Mammary epithelial cell (primary cell): Measurements from ENCODE around the gene STX8.

ENCODE experiments used
- EZH2 ChIP-seq: IDR thresholded peaks from 2 replicates; pipeline ENCODE4 v1.6.1; 2012; ENCODE audit warnings: low read length, inconsistent platforms, borderline replicate concordance
- TF ChIP-seq, protein P1 (sequence below), 2 donors: IDR thresholded peaks in 1 of 2; conservative IDR thresholded peaks in 1 of 2; 2 replicates each; pipeline ENCODE4 v1.5.1; 2011 to 2012; ENCODE audit warnings: inconsistent platforms in 2 of 2, low read length in 2 of 2, mild to moderate bottlenecking in 2 of 2, control low read depth in 1 of 2, low read depth in 1 of 2; ENCODE audit not compliant: insufficient read depth in 1 of 2; ENCODE audit errors: extremely low read depth in 1 of 2

DNA sequence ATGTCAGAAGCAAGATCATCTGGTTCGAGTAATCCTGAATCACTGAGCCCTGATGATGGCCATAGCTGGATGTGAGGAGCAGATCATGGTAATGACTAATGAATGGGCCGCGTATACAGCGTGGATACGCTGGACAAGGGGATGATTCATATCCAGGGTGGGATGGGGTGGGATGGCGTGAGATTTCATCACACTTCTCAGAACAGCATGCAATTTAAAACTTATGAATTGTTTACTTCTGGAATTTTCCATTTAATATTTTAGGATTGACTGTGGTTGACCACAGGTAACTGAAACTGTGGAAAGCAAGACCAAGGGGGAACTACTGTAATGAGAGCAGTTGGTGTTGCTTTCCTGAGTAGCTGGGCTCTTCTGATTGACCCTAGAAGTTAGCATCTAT, 225.5 kb downstream of the STX8 start:
- TF ChIP-seq, protein P1, sequence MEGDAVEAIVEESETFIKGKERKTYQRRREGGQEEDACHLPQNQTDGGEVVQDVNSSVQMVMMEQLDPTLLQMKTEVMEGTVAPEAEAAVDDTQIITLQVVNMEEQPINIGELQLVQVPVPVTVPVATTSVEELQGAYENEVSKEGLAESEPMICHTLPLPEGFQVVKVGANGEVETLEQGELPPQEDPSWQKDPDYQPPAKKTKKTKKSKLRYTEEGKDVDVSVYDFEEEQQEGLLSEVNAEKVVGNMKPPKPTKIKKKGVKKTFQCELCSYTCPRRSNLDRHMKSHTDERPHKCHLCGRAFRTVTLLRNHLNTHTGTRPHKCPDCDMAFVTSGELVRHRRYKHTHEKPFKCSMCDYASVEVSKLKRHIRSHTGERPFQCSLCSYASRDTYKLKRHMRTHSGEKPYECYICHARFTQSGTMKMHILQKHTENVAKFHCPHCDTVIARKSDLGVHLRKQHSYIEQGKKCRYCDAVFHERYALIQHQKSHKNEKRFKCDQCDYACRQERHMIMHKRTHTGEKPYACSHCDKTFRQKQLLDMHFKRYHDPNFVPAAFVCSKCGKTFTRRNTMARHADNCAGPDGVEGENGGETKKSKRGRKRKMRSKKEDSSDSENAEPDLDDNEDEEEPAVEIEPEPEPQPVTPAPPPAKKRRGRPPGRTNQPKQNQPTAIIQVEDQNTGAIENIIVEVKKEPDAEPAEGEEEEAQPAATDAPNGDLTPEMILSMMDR (conservative IDR thresholded peaks at IDR 0.05 in 1 of 2, IDR thresholded peaks at IDR 0.05 in 1 of 2; ENCODE audit: extremely low read depth in 1 of 2, insufficient read depth in 1 of 2, low read depth in 1 of 2, low read length in 2 of 2): no peak
- no peak for TF ChIP-seq EZH2
